DOHH2 (cell line): Measurements from ENCODE around the gene PKM.

Experiments
- CTCF ChIP-seq: fragments of 200-600 bp; sonication (generic); IDR thresholded peaks from one replicate; pipeline ENCODE4 v1.5.1; 2014; ENCODE audit warnings: antibody characterized with exemption, mild to moderate bottlenecking, low read depth, low read length; ENCODE audit not compliant: poor library complexity, severe bottlenecking
- EZH2phosphoT487 ChIP-seq: fragments of 200-600 bp; sonication (generic); IDR thresholded peaks from 2 replicates; pipeline ENCODE4 v1.6.1; 2017; ENCODE audit warnings: borderline replicate concordance, mild to moderate bottlenecking, antibody characterized with exemption, low read length, moderate library complexity, mixed read lengths

DNA sequence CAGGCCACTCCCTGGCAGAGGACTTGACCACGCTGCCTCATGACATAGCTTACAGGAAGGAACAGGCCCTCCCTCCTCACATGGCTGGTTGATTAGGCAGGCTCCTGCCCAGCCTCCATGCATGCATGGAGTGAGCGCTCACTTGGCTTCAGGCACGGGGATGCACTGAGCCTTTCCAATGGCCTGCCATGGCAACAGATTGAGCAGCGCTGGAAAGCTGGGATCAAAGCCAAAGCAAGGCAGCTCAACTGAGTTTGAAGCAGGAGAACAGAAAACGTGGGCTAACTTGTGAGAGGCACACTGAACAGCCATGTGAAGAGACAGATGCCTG, 27.5 kb downstream of the PKM start:
- TF ChIP-seq CTCF (no peak), EZH2phosphoT487 (no peak)
